ENCODE results near the gene TFF2.

DNA sequence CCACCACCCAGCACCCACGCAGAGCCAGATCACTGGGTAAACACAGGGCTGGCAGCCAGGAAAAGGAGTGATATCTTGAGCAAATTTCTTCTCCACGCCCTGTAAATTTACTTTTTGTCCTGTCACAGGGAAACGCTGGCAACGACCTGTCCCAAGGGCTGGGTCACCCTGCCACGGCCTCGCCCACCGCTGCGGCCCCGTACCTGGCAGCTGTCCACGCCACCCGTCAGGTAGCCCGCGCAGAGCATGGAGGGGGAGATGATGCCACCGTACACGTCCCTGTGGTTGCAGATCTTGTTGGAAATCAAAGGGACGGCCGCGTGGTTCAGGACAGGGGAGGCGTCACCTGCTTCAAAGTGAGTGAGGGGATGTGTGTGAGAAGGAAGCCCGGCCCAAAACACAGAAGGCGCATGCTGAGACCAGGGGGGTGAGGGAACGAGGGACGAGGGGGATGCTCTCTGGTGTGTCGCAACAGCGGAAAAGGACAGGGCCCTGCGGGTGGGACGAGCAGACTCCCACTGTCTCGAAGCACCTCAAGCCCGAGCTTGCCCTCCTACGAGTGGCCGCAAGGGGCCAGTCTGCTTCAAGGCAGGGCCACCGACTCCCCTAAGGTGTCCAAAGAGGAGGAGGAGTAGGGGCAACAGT is 25.7 kb upstream of the TFF2 start:
- no peak for TF ChIP-seq EZH2 (IDR thresholded peaks at IDR 0.05; ENCODE audit: low read length)
- TF ChIP-seq, protein P1, sequence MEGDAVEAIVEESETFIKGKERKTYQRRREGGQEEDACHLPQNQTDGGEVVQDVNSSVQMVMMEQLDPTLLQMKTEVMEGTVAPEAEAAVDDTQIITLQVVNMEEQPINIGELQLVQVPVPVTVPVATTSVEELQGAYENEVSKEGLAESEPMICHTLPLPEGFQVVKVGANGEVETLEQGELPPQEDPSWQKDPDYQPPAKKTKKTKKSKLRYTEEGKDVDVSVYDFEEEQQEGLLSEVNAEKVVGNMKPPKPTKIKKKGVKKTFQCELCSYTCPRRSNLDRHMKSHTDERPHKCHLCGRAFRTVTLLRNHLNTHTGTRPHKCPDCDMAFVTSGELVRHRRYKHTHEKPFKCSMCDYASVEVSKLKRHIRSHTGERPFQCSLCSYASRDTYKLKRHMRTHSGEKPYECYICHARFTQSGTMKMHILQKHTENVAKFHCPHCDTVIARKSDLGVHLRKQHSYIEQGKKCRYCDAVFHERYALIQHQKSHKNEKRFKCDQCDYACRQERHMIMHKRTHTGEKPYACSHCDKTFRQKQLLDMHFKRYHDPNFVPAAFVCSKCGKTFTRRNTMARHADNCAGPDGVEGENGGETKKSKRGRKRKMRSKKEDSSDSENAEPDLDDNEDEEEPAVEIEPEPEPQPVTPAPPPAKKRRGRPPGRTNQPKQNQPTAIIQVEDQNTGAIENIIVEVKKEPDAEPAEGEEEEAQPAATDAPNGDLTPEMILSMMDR (optimal IDR thresholded peaks at IDR 0.05 in 1 of 3, IDR thresholded peaks at IDR 0.05 in 1 of 3, conservative IDR thresholded peaks at IDR 0.05 in 1 of 3; ENCODE audit: extremely low read depth in 1 of 3, insufficient read depth in 2 of 3, low read length in 3 of 3), result no peak

Data from keratinocyte (primary cell).